GM19351 (cell line): Measurements from ENCODE around the gene CARD19.
A peak's percentile ranks its signal among the peaks of the same experiment; 100 is the strongest.

Experiments
- ATAC-seq: cut with Tn5 transposase; IDR thresholded peaks from one replicate; pipeline ENCODE4 v1.9.1; 2021; ENCODE audit warnings: mild to moderate bottlenecking, moderate library complexity; ENCODE audit not compliant: unreplicated experiment

CARD19 gene

DNA sequence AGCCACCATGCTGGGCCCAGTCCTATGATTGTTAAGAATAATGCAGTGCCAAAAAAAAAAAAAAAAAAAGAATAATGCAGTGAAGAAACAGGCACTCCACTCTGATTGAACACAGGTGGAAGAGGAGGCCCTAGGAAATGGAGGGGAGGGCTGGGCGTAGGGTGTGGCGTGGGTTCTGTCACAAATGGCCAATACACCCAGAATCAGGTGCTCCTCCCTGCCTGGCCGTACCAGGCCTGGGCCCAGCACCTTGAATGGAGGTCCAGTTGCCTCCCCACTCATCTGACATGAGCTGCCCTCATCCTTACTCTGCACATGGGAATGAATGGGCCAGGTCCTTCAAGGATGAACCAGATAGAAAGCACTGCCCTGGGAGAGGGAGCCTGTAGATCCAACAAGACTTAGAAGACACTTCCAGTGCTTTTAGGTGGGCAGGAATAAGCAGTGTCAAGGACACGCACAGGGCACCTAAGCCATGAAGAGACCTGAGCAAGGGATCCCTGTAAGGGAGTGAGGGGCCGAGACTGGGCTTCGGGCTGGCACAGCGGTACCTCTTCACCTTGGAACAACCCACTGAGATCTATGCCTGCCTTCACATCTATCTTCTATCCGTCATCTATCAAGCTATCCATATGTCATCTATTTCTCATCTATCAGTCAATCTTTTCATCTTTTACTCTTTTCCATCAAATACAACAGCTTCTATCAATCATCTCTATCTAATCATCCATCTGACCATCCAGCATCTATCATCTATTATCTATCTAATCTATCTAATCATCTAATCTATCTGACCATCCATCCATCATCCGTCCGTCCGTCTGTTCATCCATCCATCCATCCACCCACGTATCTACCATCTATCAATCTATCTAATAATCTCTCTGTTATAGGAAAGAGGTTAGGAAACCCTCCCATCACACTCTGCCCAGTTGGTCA, 22.2 kb downstream of the CARD19 start:
- ATAC-seq = no peak

GRCh38 chr9:93118863-93119702, 23.1 kb downstream of the CARD19 start:
- ATAC-seq = no peak

DNA sequence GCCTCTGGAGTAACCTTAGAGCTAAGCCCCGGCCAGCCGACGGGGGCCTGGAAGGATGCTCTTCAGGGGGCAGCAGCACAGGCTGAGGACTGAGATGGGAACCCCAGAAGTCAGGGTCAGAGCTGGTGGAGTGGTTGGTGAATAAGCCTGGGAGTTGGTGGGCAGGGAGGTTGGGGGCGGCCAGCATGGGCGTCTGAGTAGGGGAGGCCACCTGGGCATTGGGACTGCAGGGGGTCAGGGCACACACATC, 23.6 kb downstream of the CARD19 start:
- ATAC-seq = no peak

DNA sequence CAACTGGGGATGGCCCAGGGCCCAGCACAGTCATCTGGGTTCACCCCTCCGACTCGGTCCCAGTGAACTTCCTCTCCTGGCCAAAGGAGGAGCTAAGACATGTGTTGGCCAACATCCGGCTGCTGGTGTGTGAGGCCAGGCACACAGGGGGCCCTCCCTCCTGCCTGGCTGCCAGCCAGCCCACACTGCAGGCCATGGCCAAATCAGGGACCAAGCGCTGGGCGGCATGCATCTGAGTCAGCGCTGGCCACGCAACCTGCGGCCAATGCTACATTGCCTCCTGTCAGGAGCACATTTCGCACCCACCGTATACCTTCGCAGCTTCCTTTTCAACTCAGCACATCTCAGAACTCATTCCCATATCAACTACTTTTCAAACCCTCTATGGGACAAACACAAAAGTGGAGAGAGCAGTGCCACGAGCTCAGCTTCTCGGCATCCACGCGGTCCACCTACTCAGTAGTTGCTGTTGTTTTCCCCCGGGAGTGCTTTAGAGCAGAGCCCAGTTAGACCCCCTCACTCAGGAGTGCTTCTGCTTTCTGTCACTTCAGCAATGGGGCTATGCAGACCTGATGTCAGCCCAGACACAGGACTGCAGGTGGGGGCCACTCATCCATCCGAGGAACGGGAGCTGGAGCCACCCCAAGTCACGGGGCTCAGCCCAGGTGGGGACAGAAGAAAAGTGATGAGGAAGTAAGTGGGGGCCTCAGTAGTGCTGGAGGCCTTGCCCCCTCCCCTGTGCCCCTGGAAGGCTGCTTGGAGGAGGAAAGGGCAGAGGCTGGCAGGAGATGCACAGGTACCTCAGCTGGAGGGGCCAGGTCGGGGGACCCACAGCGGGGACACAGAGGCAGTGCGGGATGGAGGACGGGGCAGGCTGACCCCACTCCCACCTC, 24.2 kb downstream of the CARD19 start:
- ATAC-seq = peak; percentile 93

DNA sequence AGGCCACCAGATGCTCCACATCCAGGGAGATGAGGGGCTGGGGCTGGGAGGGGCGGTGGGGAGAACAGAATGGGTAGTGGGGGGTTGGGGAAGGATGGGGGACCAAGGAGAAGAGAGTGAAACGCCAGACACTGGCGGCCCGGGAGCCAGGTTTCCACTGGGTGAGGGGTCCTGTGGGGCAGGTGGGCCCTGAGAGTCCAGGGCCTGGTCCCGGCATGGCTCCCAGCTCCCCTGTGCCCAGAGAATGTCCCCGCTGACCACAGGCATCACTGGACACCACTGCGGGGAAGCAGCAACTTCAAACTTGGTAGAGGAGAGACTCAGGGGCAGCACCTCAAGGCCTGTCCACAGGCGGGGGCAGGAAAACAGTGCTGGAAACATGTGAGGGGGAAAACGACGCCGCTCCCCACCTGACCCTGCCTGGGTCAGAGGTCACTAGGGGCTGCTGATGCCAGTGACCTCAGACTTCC, 24.9 kb downstream of the CARD19 start:
- no peak for ATAC-seq

GRCh38 chr9:93121316-93122241, 25.6 kb downstream of the CARD19 start:
- no peak for ATAC-seq

- no peak for ATAC-seq
These were observed 26.8 kb downstream of the CARD19 start for GRCh38 chr9:93122721-93123221.

DNA sequence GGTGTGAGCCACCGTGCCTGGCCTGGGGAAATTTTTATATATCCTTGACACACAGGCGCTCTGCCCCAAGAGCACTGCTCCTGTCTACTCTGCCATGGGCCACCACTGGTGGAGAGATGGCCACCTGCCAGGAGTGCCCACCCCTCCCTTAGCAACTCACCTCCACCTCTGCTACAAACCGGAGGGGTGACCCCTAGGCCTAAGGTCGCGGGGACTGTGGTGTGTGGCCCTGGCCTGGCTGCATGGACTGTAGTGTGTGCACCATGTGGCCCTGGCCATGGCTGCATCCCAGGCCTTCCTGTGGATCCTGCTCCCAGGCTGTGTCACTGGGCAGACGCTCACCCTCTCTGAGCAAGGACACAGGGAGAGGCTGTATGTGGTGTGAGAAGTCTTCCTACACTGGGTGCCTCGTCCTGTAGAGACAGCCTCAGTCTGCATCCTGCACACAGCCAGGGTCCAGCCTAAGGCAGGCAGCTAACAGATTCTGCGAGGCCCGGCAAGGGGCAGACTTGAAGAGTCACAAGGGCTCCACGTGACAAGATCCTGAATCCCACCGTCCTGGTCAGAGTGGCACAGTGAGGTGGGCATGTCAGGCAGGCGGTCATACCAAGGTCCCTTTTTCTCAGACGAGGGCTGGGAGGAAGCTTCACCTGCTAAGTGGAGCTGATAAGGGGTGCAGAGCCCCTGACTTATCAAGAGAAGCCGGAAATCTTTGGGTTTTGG, 27.7 kb downstream of the CARD19 start:
- ATAC-seq = no peak

GRCh38 chr9:93124793-93125192, 28.8 kb downstream of the CARD19 start:
- no peak for ATAC-seq

DNA sequence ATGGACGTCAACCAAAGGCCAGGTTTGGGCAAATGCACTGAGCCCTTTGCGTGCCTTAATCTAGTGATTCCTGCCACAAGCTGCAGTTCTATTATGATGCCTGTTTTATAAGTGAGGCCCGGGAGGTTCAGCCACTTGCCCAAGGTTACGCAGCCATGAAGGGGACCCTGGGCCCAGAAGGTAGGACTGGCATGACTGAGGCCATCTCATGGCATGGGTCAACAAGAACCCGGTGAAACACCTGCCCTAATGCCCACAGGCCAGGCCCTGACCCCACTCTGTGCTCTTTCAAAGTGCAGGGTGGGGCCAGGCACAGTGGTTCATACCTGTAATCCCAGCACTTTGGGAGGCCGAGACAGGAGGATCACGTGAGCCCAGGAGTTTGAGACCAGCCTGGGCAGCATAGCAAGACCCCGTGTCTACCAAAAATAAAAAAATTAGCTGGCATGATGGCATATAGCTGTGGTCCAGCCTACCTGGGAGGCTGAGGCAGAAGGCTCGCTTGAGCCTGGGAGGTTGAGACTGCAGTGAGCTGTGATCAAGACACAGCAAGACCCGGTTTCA, 29.4 kb downstream of the CARD19 start:
- no peak for ATAC-seq

- ATAC-seq = no peak
These were observed 30.2 kb downstream of the CARD19 start for GRCh38 chr9:93126151-93126781.

DNA sequence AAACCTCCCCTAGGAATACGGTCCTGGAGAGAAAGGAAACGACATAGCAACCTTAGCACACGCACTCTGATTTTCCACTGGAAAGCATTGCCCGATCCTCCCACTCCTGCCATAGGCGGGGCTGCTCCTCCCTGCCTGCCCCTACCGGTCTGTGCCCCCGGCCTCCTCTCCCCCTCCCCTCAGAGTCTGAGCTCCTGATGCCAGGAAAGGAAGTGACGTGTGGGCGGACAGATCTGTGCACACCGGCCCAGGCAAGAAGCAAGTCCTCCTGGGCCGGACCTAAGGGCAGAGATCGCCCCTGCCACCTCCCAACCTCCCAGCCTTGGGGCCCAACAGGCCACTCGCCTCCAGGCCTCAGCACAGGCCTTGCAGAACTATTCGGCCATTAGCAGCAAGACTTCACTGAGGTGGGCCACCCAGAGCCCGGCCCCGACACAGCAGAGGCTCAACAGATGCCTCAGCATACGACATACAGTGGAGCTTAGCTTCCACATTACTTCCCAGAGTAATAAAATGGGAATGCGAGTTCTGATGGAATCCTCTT, 30.9 kb downstream of the CARD19 start:
- ATAC-seq = no peak

GRCh38 chr9:93127395-93127911, 31.4 kb downstream of the CARD19 start:
- no peak for ATAC-seq

DNA sequence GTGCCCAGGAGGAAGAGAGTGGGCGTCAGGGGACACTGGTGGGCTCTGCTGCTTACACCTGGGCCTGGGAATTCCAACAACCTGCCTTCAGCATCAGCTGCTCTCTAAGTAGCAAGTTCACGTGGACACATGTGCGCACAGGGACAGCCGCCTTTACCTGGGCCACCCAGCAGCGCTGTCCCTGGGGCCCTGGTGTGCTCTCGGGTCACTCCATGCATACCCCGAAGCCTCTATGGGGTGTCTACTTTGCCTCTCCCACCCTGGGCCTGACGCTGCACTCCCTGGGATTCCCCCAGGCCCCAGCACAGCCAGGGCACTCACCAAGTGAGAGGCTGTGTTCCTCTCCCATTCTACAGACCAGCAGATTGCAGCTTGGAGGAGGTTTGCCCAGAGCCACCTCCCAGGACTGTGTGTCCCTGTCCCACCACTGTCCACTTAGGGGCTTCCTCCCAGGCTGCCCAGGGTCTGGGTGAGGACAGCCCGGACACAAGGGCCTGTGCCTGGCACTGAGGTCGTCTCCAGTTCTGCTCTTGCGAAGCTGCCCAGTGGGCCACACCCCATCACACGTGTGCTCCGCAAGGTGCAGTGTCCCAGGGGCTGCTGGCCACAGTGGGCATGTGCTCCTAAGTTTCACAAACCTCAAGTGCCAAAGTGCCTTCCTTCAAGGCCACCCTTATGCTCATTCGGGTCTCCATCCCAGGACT, 32.1 kb downstream of the CARD19 start:
- no peak for ATAC-seq

DNA sequence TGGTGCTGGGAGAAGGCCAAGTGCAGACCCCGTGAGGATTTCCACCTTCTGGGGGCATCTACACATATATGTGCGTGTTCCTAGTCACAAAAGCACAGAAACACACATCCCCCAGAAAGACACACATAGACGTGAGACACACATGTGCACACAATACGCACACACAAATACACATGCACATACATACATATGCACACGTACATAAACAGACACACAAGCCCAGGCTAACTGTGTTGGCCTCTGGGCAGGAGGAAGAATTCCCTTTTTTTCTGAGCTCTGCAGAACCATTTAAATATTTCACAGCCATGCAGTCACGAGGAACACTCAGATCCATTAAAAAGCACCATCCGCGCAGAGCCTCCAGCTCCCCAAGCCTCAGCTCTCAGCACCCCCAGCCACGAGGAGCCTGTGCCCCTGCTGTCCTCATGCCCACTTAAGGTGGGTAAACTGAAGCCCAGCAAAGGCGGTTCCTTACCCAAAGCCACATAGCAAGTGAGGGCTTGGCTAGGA, 32.8 kb downstream of the CARD19 start:
- ATAC-seq = no peak

GRCh38 chr9:93129286-93129685, 33.3 kb downstream of the CARD19 start:
- no peak for ATAC-seq
